NCI-H2196 treated with DMSO at 0.1 percent for 48 hours (cell line): Measurements from ENCODE around the gene SLC12A7.
"Not testable (repeated sequence)": the region's sequence is repeated elsewhere in the genome, so short reads cannot be mapped to it uniquely, and the experiment has no call there.

Source experiments
- DNase-seq: peaks from one replicate; lab custom pipeline; 2025; ENCODE audit not compliant: unreplicated experiment; lab: John Stamatoyannopoulos, UW

SLC12A7 gene

GRCh38 chr5:1027631-1028441 lies 84.0 kb downstream of the SLC12A7 start:
- DNase-seq, result no peak

- DNase-seq, result no peak
Measured at GRCh38 chr5:1026700-1027621, 84.9 kb downstream of the SLC12A7 start.

GRCh38 chr5:1021969-1022336 lies 89.9 kb downstream of the SLC12A7 start:
- DNase-seq, result not testable (repeated sequence)

- DNase-seq, result no peak
Measured at GRCh38 chr5:1021136-1021968, 90.5 kb downstream of the SLC12A7 start.

- no peak for DNase-seq
Measured at GRCh38 chr5:1020452-1020961, 91.4 kb downstream of the SLC12A7 start.

GRCh38 chr5:1019001-1019905 lies 92.6 kb downstream of the SLC12A7 start:
- DNase-seq, result no peak

GRCh38 chr5:1018596-1018995 lies 93.3 kb downstream of the SLC12A7 start:
- DNase-seq, result no peak

- DNase-seq, result no peak
Measured at GRCh38 chr5:1017691-1018455, 94.0 kb downstream of the SLC12A7 start.

GRCh38 chr5:1017056-1017455 lies 94.8 kb downstream of the SLC12A7 start:
- DNase-seq, result no peak

- DNase-seq, result no peak
Measured at GRCh38 chr5:1016476-1016875, 95.4 kb downstream of the SLC12A7 start.

GRCh38 chr5:1016036-1016435 lies 95.8 kb downstream of the SLC12A7 start:
- no peak for DNase-seq

GRCh38 chr5:1015507-1015906 lies 96.4 kb downstream of the SLC12A7 start:
- DNase-seq, result no peak

GRCh38 chr5:1014781-1015221 lies 97.1 kb downstream of the SLC12A7 start:
- no peak for DNase-seq

- DNase-seq, result no peak
Measured at GRCh38 chr5:1014346-1014745, 97.5 kb downstream of the SLC12A7 start.

GRCh38 chr5:1013948-1014301 lies 97.9 kb downstream of the SLC12A7 start:
- no peak for DNase-seq

GRCh38 chr5:1013238-1013947 lies 98.5 kb downstream of the SLC12A7 start:
- DNase-seq, result no peak

GRCh38 chr5:1012900-1013237 lies 99.0 kb downstream of the SLC12A7 start:
- DNase-seq, result no peak

- DNase-seq, result no peak
Measured at GRCh38 chr5:1012313-1012841, 99.5 kb downstream of the SLC12A7 start.
